Dermis blood vessel endothelial cell (primary cell): ENCODE data around the gene CSMD2. TPM values are rescaled to one million over a fixed set of nuclear protein-coding genes. Genes with fewer than 3 reads are reported as not detected.

Source experiments
- DNase-seq: peaks from one replicate; pipeline ENCODE4 v3.0.0; 2010
- total RNA-seq: library from RNA; depleted of rRNA; stranded (reverse); fragments of >200 nt; gene quantifications from 2 replicates; pipeline ENCODE4 v1.2.3, GENCODE V29; 2014

Gene CSMD2
- total RNA-seq, 1 donor from 2014 or later = under 0.01 TPM

GRCh38 chr1:33578557-33579448 is 586.2 kb downstream of the CSMD2 start:
- no peak for DNase-seq

GRCh38 chr1:33577663-33578062 is 587.4 kb downstream of the CSMD2 start:
- DNase-seq = no peak

GRCh38 chr1:33576821-33577599 is 588.0 kb downstream of the CSMD2 start:
- DNase-seq = no peak

GRCh38 chr1:33575324-33575879 is 589.6 kb downstream of the CSMD2 start:
- no peak for DNase-seq

GRCh38 chr1:33573661-33574060 is 591.4 kb downstream of the CSMD2 start:
- DNase-seq = no peak

- DNase-seq = peak; percentile 18
Observed at GRCh38 chr1:33572387-33572786, 592.6 kb downstream of the CSMD2 start.

- DNase-seq = no peak
Observed at GRCh38 chr1:33569331-33569730, 595.7 kb downstream of the CSMD2 start.

GRCh38 chr1:33563699-33564098 is 601.3 kb downstream of the CSMD2 start:
- no peak for DNase-seq

- no peak for DNase-seq
Observed at GRCh38 chr1:33562563-33562962, 602.5 kb downstream of the CSMD2 start.

GRCh38 chr1:33561576-33561975 is 603.5 kb downstream of the CSMD2 start:
- DNase-seq = no peak

GRCh38 chr1:33560680-33561079 is 604.4 kb downstream of the CSMD2 start:
- no peak for DNase-seq

- DNase-seq = no peak
Observed at GRCh38 chr1:33548721-33549120, 616.3 kb downstream of the CSMD2 start.

- no peak for DNase-seq
Observed at GRCh38 chr1:33548319-33548718, 616.7 kb downstream of the CSMD2 start.

- DNase-seq = no peak
Observed at GRCh38 chr1:33547576-33547975, 617.5 kb downstream of the CSMD2 start.

- DNase-seq = no peak
Observed at GRCh38 chr1:33541966-33542365, 623.1 kb downstream of the CSMD2 start.

- no peak for DNase-seq
Observed at GRCh38 chr1:33537885-33538284, 627.1 kb downstream of the CSMD2 start.

- no peak for DNase-seq
Observed at GRCh38 chr1:33535334-33535733, 629.7 kb downstream of the CSMD2 start.

- DNase-seq = no peak
Observed at GRCh38 chr1:33532936-33533335, 632.1 kb downstream of the CSMD2 start.

- no peak for DNase-seq
Observed at GRCh38 chr1:33532250-33532649, 632.8 kb downstream of the CSMD2 start.

- DNase-seq = no peak
Observed at GRCh38 chr1:33529957-33530356, 635.1 kb downstream of the CSMD2 start.

GRCh38 chr1:33527934-33528333 is 637.1 kb downstream of the CSMD2 start:
- DNase-seq = no peak

- DNase-seq = no peak
Observed at GRCh38 chr1:33524586-33524985, 640.4 kb downstream of the CSMD2 start.

- no peak for DNase-seq
Observed at GRCh38 chr1:33519240-33519884, 645.7 kb downstream of the CSMD2 start.
